HG03039 (cell line): ENCODE data around the gene TNN.
"Not testable (repeated sequence)": the region's sequence is repeated elsewhere in the genome, so short reads cannot be mapped to it uniquely, and the experiment has no call there.

Experiments
- ATAC-seq: cut with Tn5 transposase; IDR thresholded peaks from one replicate; pipeline ENCODE4 v1.9.1; 2021; ENCODE audit warnings: mild to moderate bottlenecking, moderate library complexity; ENCODE audit not compliant: unreplicated experiment

Gene TNN

DNA sequence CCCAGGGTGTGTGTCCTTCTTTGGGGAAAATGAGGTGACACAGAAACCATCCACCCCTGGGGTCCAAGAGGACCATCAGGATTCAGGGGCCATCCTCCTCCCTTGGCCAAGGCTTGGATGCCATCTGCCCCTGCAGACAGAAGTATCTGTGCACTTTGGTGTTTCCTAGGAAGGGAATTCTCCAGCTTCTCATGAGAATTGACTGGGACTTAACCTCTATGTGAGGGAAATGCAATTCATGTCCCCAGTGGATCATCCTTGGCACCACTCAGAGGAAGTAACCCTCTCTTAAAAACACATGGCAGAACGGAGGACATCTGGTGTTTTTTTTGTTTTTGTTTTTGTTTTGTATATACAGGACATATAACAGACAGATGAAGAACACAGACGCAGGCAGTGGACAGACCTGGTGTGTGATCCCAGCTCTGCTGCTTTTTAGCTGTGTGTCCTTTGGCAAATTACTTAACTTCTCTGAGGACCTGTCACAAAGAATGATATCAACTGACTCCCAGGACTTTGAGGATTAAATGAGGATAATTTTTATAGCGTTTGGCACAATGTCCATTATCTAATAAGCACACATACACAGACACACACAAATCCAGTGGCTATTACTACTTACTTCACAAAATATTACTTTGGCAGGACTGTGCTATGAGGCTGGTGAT is 3.8 kb downstream of the TNN start:
- ATAC-seq = no peak

DNA sequence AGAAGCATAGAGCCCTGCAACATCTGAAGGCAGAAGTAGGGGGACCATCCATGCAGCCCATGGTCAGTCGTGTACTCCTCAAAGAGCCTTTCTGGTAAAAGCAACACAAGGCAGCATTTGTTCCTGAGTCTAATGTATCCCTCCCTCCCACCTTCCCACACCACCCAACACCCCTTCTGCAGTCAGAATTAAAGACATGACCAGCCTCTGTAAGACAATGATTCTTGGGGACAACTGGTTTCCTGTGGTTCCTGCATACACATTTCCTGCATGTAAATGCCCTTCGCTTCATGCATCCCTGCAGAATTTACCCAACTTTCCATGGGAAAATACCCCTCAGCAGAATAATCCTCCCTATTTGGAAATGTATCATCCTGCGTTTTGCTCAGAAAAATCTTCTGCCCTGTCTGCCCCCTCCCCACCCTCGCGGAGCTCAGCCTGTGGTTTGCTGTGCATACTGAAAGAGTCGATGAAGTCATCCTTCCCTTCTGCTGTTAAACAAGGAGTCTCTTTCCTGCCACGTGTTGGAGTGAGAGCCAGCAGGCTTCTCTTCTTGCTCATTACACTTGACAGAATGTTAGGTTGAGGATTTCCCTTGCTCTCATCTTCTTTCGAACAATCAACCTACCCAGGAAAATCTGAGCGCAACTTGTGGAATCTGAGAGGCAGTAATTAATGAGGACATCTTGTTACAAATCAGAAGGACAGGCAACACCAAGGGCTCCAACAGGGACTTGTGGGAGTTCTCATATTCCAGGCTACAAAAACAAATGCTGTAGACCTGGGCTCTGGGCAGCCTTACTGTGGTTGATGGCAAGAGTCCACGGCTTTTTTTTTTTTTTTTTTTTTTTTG is 4.7 kb downstream of the TNN start:
- ATAC-seq = peak; percentile 60

DNA sequence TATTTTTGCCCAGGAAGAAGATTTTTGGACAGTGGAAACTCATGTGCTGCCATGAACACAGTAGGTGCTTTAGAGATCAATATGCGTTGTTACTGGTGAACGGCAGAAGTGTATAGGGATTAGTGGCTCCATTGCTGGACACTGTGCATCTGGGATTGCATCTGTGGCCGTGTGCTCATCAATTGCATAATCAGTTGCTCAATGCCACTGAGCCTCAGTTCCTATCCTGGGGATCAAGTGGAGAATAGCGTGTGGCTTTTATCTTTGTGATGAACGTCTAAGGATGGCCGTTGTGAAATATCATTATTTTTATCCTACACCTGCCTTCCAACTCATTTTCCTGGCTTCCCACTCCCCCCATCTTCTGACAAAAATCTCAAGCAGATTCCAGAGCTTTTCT is 5.4 kb downstream of the TNN start:
- ATAC-seq = no peak

DNA sequence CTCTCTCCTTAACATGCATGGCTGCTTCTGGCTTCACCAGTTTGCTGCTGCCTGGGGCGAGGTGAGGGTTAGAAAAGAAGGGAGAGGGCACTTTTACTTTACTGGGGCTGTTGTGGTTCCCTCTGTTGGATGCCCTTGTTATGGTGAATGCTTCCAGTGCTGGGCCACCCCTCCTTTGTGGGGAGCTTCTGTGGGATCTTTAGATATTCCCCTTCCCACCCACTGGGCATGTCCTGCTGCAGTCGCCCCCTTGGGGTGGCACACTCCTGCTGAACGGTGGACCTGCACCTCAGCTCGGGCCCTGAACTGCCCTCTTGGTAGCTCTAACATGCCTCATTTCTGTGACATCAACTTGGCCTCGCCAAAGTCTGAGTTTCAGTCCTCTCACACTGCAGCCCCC is 6.0 kb downstream of the TNN start:
- no peak for ATAC-seq

DNA sequence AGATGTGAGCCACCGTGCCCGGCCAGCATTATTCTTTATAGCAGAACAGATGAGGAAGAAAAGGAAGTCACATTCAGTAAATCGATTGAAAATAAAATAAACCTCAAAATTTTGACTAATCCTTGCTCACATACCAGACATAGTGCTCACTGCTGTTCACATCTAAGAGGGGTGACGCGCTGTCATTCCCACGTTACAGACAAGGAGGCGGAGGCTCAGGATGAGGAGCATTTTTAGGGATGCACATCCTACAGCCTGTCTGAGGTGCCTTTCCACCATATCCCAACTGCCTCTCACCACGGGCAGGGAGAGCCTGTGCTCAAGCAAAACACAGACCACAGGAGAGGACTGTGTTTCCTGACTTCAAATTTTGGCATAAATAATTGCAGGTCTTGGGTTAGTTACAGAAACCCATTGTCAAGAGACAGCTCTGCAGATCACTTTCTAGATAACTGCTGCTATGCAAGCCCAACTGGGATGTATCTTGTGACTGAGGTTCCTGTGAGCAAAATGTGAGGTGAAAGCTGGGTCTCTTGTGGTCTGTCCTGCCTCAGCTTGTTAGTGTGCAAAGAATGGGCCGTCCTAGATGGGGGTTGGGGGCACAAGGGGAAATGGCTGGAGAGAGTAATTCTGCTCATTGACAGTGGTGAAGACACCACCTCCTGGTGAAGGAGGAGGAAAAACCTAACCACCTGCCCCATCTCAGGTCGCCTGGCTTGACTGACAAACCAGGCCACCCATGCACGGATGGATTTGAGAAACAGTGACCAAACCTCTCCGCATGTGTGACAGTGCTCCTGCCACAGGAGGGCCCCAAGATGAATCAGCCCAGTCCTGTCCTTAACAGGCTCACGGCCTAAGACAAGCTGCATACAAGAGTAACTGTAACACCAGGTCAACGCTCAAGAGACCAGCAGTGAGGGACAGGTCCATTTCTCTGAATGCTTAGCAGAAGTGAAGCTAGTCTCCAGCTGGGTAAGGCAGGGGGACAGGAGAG is 8.2 kb downstream of the TNN start:
- no peak for ATAC-seq

DNA sequence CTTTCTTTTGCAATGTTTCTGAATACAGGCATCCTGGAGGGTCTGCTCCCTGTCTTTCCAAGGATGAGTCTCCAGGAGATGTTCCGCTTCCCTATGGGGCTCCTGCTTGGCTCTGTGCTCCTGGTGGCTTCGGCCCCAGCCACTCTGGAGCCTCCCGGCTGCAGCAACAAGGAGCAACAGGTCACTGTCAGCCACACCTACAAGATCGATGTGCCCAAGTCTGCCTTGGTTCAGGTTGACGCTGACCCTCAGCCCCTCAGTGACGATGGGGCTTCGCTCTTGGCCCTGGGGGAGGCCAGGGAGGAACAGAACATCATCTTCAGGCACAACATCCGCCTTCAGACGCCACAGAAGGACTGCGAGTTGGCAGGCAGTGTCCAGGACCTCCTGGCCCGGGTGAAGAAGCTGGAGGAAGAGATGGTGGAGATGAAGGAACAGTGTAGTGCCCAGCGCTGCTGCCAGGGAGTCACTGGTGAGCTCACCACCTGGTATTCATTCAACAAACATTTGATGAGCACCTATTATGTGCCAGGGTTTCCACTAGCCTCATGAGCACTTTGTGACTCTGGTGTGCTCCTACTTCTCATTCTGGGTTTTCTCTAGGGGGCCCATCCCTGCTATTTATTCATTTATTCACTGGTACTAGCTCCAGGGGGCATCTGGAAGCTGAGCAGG is 9.9 kb downstream of the TNN start:
- no peak for ATAC-seq

DNA sequence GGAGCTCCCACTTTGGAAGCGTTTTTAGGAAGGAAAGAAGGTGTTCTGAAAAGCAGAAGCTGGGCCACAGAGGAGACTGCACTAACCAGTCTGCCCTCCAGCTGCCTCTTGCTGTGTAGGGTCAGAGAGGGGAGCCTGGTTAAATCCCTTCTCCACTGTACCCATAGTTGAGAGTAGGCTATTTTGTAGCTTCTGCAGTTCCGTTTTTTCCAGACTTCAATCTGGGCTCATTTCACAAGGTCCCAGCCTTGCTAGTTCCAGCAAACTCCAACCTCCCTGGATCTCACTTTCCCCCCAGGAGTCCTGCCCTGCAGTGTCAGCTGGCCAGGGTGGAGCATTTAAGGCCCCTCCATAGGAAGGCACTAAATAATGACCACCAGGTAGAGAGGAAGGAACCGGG is 11.0 kb downstream of the TNN start:
- ATAC-seq = no peak

DNA sequence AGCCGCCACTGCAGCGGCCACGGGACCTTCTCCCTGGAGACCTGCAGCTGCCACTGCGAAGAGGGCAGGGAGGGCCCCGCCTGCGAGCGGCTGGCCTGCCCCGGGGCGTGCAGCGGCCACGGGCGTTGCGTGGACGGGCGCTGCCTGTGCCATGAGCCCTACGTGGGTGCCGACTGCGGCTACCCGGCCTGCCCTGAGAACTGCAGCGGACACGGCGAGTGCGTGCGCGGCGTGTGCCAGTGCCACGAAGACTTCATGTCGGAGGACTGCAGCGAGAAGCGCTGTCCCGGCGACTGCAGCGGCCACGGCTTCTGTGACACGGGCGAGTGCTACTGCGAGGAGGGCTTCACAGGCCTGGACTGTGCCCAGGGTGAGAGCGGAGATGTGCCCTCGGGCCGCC is 11.7 kb downstream of the TNN start:
- no peak for ATAC-seq

DNA sequence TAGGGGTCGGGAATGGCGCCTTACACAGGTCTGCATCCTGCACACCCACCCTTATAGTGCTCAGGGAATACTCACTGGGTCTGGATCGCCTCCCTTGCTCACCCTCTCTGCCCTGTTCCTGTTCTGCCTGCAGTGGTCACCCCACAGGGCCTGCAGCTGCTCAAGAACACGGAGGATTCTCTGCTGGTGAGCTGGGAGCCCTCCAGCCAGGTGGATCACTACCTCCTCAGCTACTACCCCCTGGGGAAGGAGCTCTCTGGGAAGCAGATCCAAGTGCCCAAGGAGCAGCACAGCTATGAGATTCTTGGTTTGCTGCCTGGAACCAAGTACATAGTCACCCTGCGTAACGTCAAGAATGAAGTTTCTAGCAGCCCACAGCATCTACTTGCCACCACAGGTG is 12.4 kb downstream of the TNN start:
- ATAC-seq = no peak

DNA sequence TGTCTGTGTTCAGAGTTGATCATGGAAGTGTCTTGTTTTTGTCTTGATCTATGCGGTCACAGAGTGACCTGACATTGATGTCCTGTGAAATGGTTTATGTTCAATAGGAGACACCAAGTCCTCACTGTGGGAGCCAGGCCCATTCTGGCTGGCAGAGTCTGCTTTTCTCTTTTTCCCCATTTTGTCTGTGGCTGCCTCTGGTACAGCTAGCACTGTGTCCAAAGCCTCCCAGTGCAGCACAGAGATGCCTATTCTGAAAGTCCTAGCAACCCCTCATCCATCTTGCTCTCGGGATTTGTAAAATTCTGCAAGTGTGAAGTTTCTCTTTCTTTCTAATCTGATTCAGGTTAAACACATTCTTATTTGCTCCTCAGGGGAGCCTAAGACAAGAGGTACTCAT is 14.3 kb downstream of the TNN start:
- ATAC-seq = no peak

DNA sequence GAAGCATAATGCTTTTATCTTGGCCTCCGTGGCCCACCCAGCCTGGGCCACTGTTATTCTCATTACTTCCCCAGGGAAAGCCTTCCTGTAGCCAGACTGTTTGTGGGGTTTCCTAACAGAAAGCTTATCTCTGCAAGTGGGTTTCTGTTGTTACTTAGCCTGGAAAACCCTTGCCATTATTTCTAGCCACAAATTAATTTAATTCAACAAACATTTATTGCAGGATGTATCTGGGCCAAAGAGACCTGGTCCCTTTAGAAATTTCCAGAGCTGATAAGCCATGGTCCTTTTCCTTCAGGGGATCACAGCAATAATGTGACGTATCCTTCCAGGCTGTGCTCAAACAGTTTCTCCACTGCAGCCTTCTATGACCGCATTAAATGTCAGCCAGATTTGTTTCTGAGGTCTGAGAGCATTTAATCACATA is 20.9 kb downstream of the TNN start:
- ATAC-seq = no peak

DNA sequence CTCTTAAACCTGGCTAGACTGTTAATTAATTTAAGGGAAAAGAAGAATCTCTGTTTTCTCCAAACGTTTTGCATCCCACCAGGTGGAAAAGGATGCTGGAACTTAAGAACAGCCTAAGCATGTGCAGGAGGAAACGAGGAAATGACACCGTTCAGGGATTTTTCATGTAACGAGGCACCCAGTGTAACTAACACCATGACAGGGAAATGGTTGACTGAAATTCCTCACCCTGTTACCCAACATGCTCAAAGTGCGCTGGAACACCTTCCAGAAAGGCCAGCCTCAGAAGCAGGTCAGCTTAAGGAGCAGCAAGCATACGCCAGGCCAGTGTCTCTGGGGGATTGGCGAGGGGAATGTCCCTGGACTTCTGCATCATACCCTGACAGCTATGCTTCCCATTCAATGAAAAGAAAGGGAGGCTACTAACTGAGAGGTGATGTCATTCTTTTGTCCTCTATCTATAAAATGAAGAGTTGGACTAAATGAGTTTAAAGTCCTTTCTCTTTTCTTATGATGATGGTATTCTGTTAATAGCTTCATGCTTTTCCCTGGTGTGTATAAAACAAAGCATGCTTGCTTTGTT is 21.6 kb downstream of the TNN start:
- ATAC-seq = no peak

DNA sequence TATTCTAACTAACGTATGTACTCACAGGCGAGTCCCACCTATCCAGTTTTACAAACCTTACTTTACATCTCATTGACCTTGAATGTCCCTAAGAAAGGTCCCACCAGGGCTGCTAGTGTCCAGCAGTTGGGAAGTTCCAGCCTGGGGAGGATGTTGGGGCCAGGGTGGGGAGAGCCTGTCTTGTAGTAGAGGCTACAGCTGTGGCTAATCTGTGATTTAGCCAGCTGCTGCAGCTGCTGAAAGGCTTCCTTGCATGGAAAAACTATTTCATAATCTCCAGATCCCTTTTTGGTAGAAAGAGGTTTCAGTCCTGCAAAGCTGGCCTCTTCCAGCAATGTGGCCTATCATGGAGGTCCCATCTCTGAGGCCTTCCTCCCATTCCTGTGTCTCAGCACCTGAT is 23.1 kb downstream of the TNN start:
- no peak for ATAC-seq

DNA sequence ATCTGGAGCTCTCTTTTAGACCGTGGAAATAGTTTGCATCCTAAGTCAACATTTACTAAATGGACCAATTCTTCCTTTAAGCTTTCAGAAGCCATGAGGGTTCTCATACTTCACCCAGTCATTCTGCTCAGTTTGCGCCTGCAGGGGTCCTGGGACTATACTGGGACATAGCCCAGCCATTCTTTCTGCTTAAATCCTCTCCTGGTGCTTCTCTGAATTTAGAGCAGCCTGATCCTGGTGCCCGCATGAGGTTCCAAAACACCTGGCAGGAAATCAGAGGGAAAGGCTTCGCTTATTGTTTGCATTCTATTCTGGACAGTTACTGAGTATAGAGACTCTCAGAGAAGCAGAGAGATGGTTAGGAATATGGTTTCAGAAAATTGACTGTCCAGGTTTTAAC is 27.0 kb downstream of the TNN start:
- no peak for ATAC-seq

DNA sequence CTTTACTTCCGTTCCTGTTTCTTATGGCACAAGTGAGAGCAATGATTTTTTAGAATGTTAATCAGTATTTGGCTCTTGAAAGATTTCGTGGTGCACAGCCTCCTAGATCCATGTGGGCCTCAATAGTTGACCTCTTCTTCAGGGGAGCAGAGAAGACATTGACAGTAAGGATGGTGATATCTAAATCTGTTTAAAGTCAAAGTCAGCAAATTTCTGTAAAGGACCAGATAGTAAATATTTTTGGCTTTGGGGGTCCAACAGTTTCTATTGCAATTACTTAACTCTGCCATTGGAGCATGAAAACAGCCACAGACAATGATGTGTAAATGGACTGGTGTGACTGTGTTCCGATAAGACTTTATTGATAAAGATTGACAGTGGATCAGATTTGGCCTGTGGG is 27.4 kb downstream of the TNN start:
- no peak for ATAC-seq

DNA sequence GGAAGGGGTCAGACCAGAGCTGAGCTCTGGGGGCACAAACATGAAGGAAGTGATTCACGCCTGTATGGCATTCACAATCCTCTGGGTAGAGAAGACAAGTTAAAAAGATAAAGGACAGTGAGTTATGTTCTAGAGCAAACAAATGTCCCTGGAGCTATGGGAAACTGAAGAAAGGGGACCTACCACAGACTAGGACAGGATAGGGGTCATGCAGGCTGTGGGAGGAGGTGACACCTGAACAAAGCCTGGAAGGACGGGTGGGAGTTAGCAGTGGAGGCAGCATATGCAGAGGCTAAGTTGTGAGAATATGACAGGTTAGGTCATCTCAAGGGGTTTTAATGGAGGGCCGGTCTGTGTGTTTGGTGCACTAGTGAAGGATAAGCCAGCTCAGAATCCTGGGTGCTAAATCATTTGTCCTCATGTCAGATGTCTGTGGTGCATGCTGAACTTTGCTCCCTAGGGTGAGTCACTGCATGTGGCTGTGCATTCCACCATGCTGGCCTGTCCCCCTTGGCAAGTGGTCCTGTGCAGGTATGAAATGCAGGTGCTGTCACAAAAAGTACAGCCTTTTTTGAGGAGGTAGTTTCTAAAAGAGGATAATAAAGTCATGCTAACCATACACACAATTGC is 28.5 kb downstream of the TNN start:
- no peak for ATAC-seq

DNA sequence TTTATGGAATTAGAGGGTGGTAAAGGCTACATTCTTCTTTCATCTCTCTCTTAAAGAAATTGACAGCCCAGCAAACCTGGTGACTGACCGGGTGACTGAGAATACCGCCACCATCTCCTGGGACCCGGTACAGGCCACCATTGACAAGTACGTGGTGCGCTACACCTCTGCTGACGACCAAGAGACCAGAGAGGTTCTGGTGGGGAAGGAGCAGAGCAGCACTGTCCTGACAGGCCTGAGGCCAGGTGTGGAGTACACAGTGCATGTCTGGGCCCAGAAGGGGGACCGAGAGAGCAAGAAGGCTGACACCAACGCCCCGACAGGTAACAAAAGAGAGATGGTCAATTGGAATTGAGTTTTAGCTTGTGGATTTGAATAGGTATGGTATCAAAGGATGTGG is 29.7 kb downstream of the TNN start:
- ATAC-seq = no peak

DNA sequence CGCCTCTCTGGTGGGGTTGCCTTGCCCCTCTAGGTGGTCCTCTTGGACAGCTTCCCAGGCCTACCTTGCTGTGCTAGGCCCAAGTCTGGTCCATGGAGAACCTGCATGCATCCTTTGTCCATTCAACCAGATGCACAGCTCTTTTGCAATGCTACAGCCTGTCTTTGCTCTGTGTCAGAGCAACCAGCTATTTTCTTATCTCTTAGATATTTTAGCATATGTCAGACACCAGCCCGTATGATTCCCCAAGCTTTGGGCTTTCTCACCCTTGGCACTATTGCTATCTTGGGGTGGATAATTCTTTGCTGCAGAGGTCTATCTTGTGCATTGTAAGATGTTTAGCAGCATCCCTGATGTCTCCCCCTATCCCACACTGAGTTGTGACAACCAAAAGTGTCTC is 32.3 kb downstream of the TNN start:
- ATAC-seq = no peak

DNA sequence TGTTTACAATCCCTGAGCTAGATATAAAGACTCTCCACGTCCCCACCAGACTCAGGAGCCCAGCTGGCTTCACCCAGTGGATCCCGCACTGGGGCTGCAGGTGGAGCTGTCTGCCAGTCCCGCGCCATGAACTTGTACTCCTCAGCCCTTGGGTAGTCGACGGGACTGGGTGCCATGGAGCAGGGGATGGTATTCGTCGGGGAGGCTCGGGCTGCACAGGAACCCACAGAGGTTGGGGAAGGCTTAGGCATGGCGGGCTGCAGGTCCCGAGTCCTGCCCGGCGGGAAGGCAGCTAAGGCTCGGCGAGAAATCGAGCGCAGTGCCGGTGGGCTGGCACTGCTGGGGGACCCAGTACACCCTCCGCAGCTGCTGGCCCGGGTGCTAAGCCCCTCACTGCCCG is 34.5 kb downstream of the TNN start:
- not testable (repeated sequence) for ATAC-seq

DNA sequence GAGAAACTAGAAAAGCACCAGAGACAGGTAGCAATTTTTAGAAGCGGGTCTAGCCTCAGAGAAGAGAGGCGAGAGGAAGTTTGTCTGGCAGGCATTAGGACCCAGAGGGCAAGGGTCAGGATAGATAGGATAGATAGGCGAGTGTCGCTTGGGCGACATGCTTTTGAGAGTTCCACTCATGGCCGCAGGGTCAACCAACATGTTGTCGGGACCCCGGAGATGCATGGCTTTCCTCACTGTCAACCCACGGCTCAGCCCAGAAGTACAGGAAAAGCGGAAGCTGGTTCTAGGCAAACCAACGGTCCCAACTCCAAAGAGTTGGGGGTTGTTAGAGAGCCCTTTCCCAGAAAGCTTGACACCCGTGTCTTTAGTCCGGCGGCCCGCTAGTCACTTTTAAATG is 38.9 kb downstream of the TNN start:
- not testable (repeated sequence) for ATAC-seq
